Measurements from ENCODE around the gene PRRT1.
"Not testable (repeated sequence)": the region's sequence is repeated elsewhere in the genome, so short reads cannot be mapped to it uniquely, and the experiment has no call there.

DNA sequence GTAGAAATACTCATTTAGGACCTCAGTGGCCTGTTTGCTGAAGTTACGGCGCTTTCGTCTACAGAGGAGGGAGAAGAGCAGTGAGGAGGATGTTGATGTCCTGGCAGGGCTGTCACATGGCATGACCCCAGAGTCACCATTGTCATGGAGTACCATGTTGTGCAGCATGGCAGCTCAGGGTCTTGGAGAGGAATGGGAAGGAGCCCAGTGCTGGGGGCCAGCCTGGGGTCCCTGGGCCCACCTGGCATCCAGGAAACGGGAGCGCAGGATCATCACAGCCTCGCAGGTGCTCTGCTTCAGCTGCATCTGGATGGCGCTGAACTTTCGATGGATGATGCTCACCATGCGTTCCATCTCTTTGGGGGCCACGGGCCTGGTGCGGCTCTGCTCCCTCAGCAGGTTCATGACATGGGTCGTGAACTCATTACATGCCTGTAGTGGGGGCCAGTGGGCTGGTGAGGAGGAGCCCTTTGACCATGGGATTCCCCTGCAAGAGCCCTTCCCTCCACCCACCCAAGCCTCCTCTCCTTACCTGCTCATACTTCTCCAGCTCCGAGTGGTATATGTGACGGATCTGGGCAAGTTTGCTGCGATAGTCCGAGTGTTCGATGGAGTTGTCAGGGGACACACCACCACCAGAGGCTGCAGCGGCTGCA is 36.1 kb upstream of the PRRT1 start:
- TF ChIP-seq, protein P1, sequence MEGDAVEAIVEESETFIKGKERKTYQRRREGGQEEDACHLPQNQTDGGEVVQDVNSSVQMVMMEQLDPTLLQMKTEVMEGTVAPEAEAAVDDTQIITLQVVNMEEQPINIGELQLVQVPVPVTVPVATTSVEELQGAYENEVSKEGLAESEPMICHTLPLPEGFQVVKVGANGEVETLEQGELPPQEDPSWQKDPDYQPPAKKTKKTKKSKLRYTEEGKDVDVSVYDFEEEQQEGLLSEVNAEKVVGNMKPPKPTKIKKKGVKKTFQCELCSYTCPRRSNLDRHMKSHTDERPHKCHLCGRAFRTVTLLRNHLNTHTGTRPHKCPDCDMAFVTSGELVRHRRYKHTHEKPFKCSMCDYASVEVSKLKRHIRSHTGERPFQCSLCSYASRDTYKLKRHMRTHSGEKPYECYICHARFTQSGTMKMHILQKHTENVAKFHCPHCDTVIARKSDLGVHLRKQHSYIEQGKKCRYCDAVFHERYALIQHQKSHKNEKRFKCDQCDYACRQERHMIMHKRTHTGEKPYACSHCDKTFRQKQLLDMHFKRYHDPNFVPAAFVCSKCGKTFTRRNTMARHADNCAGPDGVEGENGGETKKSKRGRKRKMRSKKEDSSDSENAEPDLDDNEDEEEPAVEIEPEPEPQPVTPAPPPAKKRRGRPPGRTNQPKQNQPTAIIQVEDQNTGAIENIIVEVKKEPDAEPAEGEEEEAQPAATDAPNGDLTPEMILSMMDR (conservative IDR thresholded peaks at IDR 0.05; ENCODE audit: low read length), result not testable (repeated sequence)
- not testable (repeated sequence) for TF ChIP-seq EZH2phosphoT487 (IDR thresholded peaks at IDR 0.05; ENCODE audit: borderline replicate concordance)
